Measurements from ENCODE around the gene AUTS2.

DNA sequence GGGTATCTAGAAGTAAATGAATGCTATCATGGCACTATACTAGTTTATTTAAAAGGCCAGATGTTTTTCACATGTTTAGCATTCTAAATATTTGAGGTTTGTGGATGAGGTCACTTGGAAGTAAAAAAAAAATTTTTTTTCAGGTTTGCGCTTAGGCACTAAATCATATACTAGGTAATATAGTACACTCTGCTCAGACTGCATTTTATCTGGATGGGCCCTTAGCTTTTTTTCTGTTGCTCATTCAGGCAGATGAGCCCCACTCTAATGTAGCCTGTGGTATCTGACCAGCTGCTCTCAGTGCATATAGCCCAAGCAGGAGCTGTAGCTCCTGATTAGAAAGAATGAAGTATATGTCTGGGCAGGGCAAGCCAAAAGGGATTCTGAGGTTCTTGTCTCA is 210.1 kb downstream of the AUTS2 start:
- TF ChIP-seq BHLHE40 (IDR thresholded peaks at IDR 0.05; ENCODE audit: borderline replicate concordance) = no peak
- TF ChIP-seq, protein P1, sequence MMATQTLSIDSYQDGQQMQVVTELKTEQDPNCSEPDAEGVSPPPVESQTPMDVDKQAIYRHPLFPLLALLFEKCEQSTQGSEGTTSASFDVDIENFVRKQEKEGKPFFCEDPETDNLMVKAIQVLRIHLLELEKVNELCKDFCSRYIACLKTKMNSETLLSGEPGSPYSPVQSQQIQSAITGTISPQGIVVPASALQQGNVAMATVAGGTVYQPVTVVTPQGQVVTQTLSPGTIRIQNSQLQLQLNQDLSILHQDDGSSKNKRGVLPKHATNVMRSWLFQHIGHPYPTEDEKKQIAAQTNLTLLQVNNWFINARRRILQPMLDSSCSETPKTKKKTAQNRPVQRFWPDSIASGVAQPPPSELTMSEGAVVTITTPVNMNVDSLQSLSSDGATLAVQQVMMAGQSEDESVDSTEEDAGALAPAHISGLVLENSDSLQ (IDR thresholded peaks at IDR 0.05) = no peak
- TF ChIP-seq TARDBP (IDR thresholded peaks at IDR 0.05) = no peak
- TF ChIP-seq SUZ12 (IDR thresholded peaks at IDR 0.05) = no peak
- no peak for TF ChIP-seq CTBP1 (IDR thresholded peaks at IDR 0.05; ENCODE audit: borderline replicate concordance)
- TF ChIP-seq FOXK2 (IDR thresholded peaks at IDR 0.05) = no peak
- no peak for TF ChIP-seq FOXM1 (IDR thresholded peaks at IDR 0.05; ENCODE audit: borderline replicate concordance)
- no peak for TF ChIP-seq SP1 (IDR thresholded peaks at IDR 0.05)
- TF ChIP-seq ARNT (IDR thresholded peaks at IDR 0.05) = no peak
- TF ChIP-seq ELF4 (IDR thresholded peaks at IDR 0.05) = no peak
